ENCODE data around the gene KRTAP4-4.

GRCh38 chr17:41151525-41151924 is 9.0 kb downstream of the KRTAP4-4 start:
- TF ChIP-seq EZH2 (IDR thresholded peaks at IDR 0.05; ENCODE audit: borderline replicate concordance, low read length) (no peak), CTCF (conservative IDR thresholded peaks at IDR 0.05 in 1 of 2, IDR thresholded peaks at IDR 0.05 in 1 of 2; ENCODE audit: extremely low read depth in 1 of 2, insufficient read depth in 1 of 2, low read depth in 1 of 2, low read length in 2 of 2) (no peak)

Data from mammary epithelial cell (primary cell).